ENCODE measurements around the gene LDHB.
"Not testable (repeated sequence)": the region's sequence is repeated elsewhere in the genome, so short reads cannot be mapped to it uniquely, and the experiment has no call there.

The LDHB gene

DNA sequence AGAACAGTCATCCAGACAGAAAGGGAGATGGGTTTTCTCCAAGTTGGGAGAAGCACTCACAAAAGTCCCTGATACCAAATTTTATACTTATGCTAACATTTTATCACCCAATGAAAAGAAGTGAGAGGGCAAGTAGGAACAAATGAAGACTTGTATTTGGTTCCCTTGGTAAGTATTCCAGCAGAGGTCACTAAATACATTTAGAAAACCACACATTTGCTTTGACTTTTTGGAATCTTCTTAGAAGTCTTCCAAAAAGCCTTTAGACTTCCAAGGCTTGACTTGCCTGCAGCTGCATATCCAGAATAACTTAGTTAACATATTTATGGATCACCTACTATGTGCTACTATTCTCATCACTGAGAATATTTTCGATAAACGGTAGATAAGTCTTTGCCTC lies 49.9 kb downstream of the LDHB start:
- DNase-seq (ENCODE audit: low spot score) = no peak

DNA sequence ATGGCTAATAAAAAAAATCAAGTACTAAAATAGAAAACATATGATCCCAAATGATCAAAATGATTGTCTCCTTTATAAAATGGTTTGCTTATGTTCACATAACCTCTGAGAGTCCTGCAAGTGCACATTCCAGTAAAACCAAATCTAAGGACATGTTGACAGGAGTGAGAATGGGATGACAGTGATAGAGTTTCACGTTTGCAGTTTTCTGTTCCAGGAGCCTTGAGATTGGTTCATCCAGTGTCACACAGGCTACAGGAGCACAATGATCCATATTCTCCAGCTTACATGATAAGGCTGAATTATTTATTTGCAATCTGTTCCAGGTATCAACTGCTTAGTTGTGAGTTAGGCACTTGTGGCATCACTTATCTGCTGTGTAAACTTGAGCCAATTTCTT lies 51.5 kb downstream of the LDHB start:
- no peak for DNase-seq (ENCODE audit: low spot score)

DNA sequence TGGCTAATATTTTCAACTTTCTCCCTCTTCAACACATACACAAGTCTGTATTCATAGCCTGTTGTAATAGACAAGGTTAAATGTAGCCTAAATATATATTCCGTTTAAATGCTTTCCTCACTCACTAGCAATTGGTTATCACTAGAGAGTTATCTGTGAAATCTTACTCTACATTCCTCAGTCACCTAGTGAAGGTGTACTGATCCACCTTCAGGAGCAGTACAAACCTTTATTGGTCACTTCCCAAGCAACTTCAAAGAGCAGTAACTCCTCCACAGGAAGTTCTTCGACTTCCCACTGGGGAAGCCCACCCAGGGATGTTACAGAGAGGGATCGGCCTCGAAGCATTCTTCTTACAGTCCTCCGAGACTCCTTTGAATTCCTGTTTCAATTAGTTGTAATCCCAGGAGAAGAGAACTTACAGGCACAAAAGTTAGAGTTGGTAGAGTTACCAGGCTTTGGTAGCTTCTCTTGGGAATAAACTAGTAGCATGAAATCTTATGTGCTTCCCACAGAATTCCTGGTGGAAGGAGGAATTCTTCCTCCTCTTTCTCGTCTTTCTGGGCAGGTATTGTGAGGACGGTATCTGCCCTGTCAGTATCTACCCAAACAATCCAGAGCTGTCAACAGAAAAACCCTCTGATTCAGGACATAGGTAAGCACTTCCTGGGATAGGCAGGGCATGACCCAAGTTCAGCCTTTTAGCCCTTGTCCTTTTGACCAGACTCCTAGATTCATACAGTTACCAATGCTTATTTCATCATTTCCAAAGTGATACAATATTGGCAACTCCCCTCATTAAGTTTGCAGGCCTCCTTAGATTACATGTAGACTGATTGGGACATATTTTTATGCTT lies 53.2 kb downstream of the LDHB start, which contains the start of gene GYS2:
TSS of gene GYS2 (minus strand) at position 603 of the 857 bp plus-strand sequence. CDS start at position 348, 255 bp downstream.
- DNase-seq (ENCODE audit: low spot score) = no peak

DNA sequence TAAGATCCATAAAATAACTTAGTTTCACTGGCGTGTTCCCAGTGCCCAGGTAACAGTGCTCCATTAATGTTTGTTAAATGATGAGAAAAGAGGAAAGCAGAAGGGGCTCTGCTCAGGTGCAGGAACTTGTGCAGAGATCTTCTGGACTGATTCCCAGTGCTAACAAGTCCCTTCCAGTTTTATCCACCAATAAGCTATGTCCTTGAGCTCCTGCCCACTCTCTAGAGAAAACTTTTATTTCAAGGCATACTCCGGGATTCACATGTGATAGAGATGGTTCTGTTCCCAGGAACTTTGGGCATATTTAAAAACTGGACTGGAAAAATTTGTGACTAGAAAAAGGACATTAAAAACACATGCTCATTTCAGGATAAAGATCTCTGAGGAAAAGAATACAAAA lies 54.9 kb downstream of the LDHB start:
- DNase-seq (ENCODE audit: low spot score) = no peak

DNA sequence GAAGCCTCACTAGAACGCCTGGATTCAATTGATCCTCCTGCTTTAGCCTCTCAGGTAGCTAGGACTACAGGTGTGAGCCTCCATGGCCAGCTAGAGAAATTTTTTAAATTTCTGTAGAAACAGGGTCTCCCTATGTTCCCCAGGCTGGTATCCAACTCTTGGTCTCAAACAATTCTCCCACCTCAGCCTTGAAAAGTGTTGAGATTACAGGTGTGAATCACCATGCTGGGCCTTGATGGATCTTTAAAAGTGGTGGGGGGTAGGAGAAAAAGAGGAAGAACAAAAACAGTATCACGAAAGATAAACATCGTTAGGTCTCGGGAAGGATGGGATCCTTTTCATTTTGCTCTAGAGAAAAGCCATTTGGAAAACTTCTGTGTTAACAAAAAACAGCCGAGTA lies 57.4 kb downstream of the LDHB start:
- no peak for DNase-seq (ENCODE audit: low spot score)

DNA sequence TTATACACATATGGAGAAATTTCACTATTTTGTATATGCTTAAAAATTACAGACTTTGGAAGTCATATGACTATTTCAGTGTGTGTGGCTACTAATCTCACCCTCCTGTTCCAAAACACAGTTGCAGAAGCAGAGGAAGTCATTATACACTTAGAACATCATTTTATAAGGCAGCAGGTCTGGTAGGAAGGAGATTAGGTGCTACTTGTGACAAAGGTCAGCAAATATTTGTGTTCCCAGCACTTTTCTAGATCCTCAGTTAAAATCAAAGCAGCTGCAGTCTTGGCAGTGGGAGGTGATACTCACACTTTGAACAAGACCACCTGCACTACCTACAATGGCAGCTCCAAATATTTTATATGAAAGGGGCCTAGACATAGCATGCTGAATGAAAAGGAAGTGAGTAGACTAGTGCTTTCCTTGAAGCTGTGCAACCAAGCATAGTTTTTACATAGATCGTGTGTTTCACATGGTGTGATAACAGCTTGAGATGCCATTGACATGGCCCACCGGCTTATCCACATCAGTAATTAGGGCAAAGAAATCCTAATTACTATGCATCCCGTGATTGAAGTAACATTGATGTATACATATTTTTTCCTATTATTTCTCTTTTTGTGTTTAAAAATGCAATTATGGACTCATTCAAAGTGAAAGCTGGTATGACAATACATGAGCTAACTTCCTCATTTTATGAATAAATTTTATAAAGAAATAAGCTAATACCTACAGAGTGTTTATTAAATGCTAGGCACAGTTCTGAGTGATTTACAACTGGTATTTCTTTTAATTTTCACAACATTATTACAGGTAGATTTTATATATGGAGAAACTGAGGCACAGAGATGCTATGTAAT lies 58.3 kb downstream of the LDHB start:
- no peak for DNase-seq (ENCODE audit: low spot score)

DNA sequence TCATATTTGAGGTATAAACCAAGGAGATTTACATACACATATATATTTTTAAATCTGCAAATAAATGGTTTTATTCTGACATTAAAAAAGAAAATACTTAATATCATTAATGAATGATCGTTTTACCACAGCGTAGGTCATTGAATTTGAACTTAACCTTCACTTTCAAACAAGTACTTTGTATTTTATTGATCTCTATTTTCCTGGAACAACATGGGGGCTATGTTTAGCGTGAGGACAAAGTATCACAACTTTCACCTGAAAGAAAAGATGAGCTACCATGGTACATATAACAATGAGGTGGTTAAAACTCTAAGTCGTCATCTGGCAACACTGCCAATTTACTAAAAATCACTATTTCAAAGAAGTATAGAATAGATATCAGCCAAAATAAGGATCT lies 59.0 kb downstream of the LDHB start:
- no peak for DNase-seq (ENCODE audit: low spot score)

DNA sequence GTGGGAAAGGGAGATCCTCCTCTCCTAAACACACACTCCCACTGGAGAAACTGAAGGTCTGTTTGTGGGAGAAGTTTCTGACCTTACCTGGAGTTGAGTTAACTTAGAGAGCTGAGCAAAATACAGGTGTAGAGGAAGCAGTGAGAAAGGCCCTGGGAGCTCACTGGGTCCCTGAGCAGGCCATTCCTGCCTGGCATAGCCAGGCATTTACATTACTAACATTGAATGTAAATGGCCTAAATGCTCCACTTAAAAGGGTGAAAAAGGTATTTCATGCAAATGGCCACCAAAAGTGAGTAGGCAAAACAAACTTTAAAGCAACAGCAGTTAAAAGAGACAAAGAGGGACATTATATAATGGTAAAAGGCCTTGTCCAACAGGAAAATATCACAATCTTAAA lies 62.3 kb downstream of the LDHB start:
- not testable (repeated sequence) for DNase-seq (ENCODE audit: low spot score)

DNA sequence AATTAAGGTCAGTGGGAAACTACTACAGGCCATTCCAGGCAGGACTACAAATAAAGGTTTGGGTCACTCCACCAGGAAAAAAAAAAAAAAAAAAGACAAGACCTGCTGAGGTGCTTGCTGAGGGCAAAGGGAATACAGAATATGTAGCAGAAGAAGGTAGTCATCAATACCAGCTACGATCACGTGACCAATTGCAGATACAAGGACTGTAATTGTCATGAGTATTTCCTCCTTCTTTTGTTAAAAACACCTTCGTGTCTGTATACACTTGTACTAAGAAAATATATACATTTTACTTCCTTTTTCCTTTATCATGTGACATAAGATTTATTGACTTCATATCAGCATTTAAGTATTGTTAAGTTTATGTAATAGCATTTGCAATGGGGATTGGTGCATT lies 72.2 kb downstream of the LDHB start:
- no peak for DNase-seq (ENCODE audit: low spot score)

Data from iPS-NIHi11 (cell line).